Activated CD4-positive, alpha-beta T cell treated with anti-CD3 and anti-CD28 coated beads, Interleukin-2, Interleukin-4, amounts not matched to agents 100 ng/mL and 50 ng/mL, durations not matched to agents 16 hours and 8 hours (primary cell): ENCODE data around the gene CAT.
A peak's percentile ranks its signal among the peaks of the same experiment; 100 is the strongest.

Experiments used
- DNase-seq: peaks from one replicate; pipeline ENCODE4 v3.0.0-alpha.2; 2020; ENCODE audit warnings: low spot score

CAT gene

GRCh38 chr11:34459507-34460162, 20.9 kb downstream of the CAT start:
- DNase-seq: no peak

- no peak for DNase-seq
Observed at GRCh38 chr11:34460278-34460677, 21.5 kb downstream of the CAT start.

- no peak for DNase-seq
Observed at GRCh38 chr11:34461215-34461614, 22.5 kb downstream of the CAT start.

GRCh38 chr11:34464591-34465051, 25.9 kb downstream of the CAT start:
- no peak for DNase-seq

GRCh38 chr11:34466802-34467488, 28.2 kb downstream of the CAT start:
- no peak for DNase-seq

- peak; percentile 46 for DNase-seq
Observed at GRCh38 chr11:34468209-34468841, 29.6 kb downstream of the CAT start.

- DNase-seq: no peak
Observed at GRCh38 chr11:34473603-34474169, 35.0 kb downstream of the CAT start.

GRCh38 chr11:34475656-34476055, 36.9 kb downstream of the CAT start:
- DNase-seq: no peak

GRCh38 chr11:34476849-34477248, 38.1 kb downstream of the CAT start:
- DNase-seq: no peak

GRCh38 chr11:34478845-34479663, 40.3 kb downstream of the CAT start:
- DNase-seq: no peak

- DNase-seq: no peak
Observed at GRCh38 chr11:34480314-34480713, 41.6 kb downstream of the CAT start.

GRCh38 chr11:34481307-34481706, 42.6 kb downstream of the CAT start:
- no peak for DNase-seq

GRCh38 chr11:34483106-34483874, 44.6 kb downstream of the CAT start:
- no peak for DNase-seq

- no peak for DNase-seq
Observed at GRCh38 chr11:34487430-34487829, 48.7 kb downstream of the CAT start.

- no peak for DNase-seq
Observed at GRCh38 chr11:34488855-34489557, 50.3 kb downstream of the CAT start.

- DNase-seq: no peak
Observed at GRCh38 chr11:34490304-34490703, 51.6 kb downstream of the CAT start.

- peak; percentile 42 for DNase-seq
Observed at GRCh38 chr11:34492806-34493414, 54.2 kb downstream of the CAT start.

- DNase-seq: no peak
Observed at GRCh38 chr11:34493468-34493867, 54.7 kb downstream of the CAT start.

- DNase-seq: no peak
Observed at GRCh38 chr11:34493926-34494595, 55.3 kb downstream of the CAT start.
